HepG2 (cell line): ENCODE results near the gene THOP1. TPM values are rescaled to one million over a fixed set of nuclear protein-coding genes. Genes with fewer than 3 reads are reported as not detected.

ENCODE experiments used
- ATAC-seq: fragments of 200-7000 bp; cut with Tn5 transposase; 3 replicates; pipeline ENCODE4 v1.9.1; 2020; ENCODE audit warnings: mild to moderate bottlenecking, moderate library complexity
- BruUV-seq: library from RNA; stranded (reverse); fragments of 400-500 nt; replicated peaks from 2 replicates; lab custom pipeline; 2021; lab: Mats Ljungman, UMichigan
- CTCF ChIA-PET: fragments of 300-600 bp; formaldehyde crosslinking; extraction: SDS; loops from one replicate; lab custom pipeline; 2021; ENCODE audit warnings: low total read pairs, inconsistent platforms, low intra/inter-chr PET ratio; lab: Yijun Ruan, JAX
- POLR2A ChIA-PET: fragments of 350-600 bp; sonication (Branson Sonifier 250); formaldehyde crosslinking; loops from one replicate; lab custom pipeline; 2020; ENCODE audit warnings: antibody characterized with exemption, inconsistent platforms; lab: Yijun Ruan, JAX
- DNase-seq: peaks from one replicate; pipeline ENCODE4 v3.0.0-alpha.2; 2015; ENCODE audit warnings: low spot score
- FAIRE-seq: peaks from 3 replicates; lab custom pipeline; 2011; peaks lifted over from hg19 to GRCh38; lab: Jason Lieb, UNC
- H2AFZ ChIP-seq: one replicate; pipeline ENCODE4 v1.6.1; 2011; ENCODE audit warnings: low read length, inconsistent platforms
- H3K27ac ChIP-seq: fragments of 300-600 bp; 3 replicates; pipeline ENCODE4 v1.8.0; 2011; ENCODE audit warnings: mixed run types, mild to moderate bottlenecking, mixed read lengths, low read length, inconsistent platforms; ENCODE audit not compliant: insufficient read depth; ENCODE audit errors: extremely low read length
- H3K27me3 ChIP-seq, 2 experiments: fragments of 200-600 bp in 1 of 2; 2 replicates in 1 of 2; 3 replicates in 1 of 2; pipeline versions ENCODE4 v1.6.0 to v1.8.0; 2011; ENCODE audit warnings: low read length in 2 of 2, mild to moderate bottlenecking in 2 of 2, moderate library complexity in 2 of 2, inconsistent platforms in 1 of 2; ENCODE audit not compliant: insufficient read depth in 2 of 2, control insufficient read depth in 1 of 2
- H3K36me3 ChIP-seq, 2 experiments: fragments of 200-600 bp in 1 of 2; replicated peaks in 1 of 2; 2 replicates in 1 of 2; 3 replicates in 1 of 2; pipeline versions ENCODE4 v1.5.1 to v1.8.0; 2011; ENCODE audit warnings: low read length in 2 of 2, inconsistent platforms in 1 of 2; ENCODE audit not compliant: insufficient read depth in 2 of 2, control insufficient read depth in 1 of 2
- H3K4me1 ChIP-seq: 2 replicates; pipeline ENCODE4 v1.5.1; 2012; ENCODE audit warnings: low read length, inconsistent platforms; ENCODE audit not compliant: insufficient read depth
- H3K4me2 ChIP-seq: 2 replicates; pipeline ENCODE4 v1.6.0; 2011; ENCODE audit warnings: low read depth, low read length, inconsistent platforms
- H3K4me3 ChIP-seq, 3 experiments: fragments of 200-600 bp in 1 of 3; sonication (generic), shearing (Covaris generic) in 1 of 3; replicated peaks in 1 of 3; 2 replicates each; pipeline ENCODE4 v1.5.1; 2011 to 2016; ENCODE audit warnings: low read length in 3 of 3, inconsistent platforms in 2 of 3, low read depth in 2 of 3, mild to moderate bottlenecking in 2 of 3, control low read depth in 1 of 3, mixed read lengths in 1 of 3; ENCODE audit not compliant: insufficient read depth in 1 of 3
- H3K79me2 ChIP-seq: one replicate; pipeline ENCODE4 v1.6.1; 2011; ENCODE audit warnings: low read length, inconsistent platforms; ENCODE audit not compliant: insufficient read depth
- H3K9ac ChIP-seq: 2 replicates; pipeline ENCODE4 v1.6.0; 2011; ENCODE audit warnings: mild to moderate bottlenecking, low read depth, low read length, inconsistent platforms; ENCODE audit not compliant: insufficient read depth
- H3K9me3 ChIP-seq: 2 replicates; pipeline ENCODE4 v1.5.1; 2012; ENCODE audit warnings: mild to moderate bottlenecking, low read length
- H4K20me1 ChIP-seq: 2 replicates; pipeline ENCODE4 v1.6.0; 2011; ENCODE audit warnings: inconsistent platforms, mild to moderate bottlenecking, low read length, moderate library complexity; ENCODE audit not compliant: insufficient read depth
- CEBPB ChIP-seq: IDR thresholded peaks from 2 replicates; pipeline ENCODE4 v1.6.1; 2011; ENCODE audit warnings: low read depth, low read length, improper control_type of control experiment, borderline replicate concordance
- ERF ChIP-seq: IDR thresholded peaks from 2 replicates; pipeline ENCODE4 v1.6.1; 2018; ENCODE audit warnings: missing biosample characterization, missing genetic modification reagents
- RARG ChIP-seq: sonication (generic); formaldehyde crosslinking; IDR thresholded peaks from 2 replicates; pipeline ENCODE4 v1.4.0; 2020; ENCODE audit warnings: low read depth, mild to moderate bottlenecking, missing genetic modification reagents
- SETDB1 ChIP-seq: sonication (generic); formaldehyde crosslinking; IDR thresholded peaks from 2 replicates; pipeline ENCODE4 v1.5.1; 2020; ENCODE audit warnings: missing genetic modification reagents, mild to moderate bottlenecking, borderline replicate concordance
- ZBTB25 ChIP-seq: IDR thresholded peaks from 2 replicates; pipeline ENCODE4 v1.6.1; 2018; ENCODE audit warnings: missing genetic modification reagents
- ZBTB38 ChIP-seq: sonication (generic); formaldehyde crosslinking; IDR thresholded peaks from 2 replicates; pipeline ENCODE4 v1.5.1; 2020; ENCODE audit warnings: mild to moderate bottlenecking, missing genetic modification reagents
- ZFP91 ChIP-seq: sonication (generic); formaldehyde crosslinking; IDR thresholded peaks from 2 replicates; pipeline ENCODE4 v1.9.0; 2022; ENCODE audit warnings: missing genetic modification reagents, mild to moderate bottlenecking, borderline replicate concordance
- ZNF143 ChIP-seq: sonication (generic); formaldehyde crosslinking; IDR thresholded peaks from 2 replicates; pipeline ENCODE4 v1.4.0; 2020; ENCODE audit warnings: missing genetic modification reagents
- ZNF230 ChIP-seq: sonication (generic); formaldehyde crosslinking; IDR thresholded peaks from 2 replicates; pipeline ENCODE4 v1.4.0; 2020; ENCODE audit warnings: mild to moderate bottlenecking, missing genetic modification reagents
- ZNF460 ChIP-seq: sonication (generic); formaldehyde crosslinking; IDR thresholded peaks from 2 replicates; pipeline ENCODE4 v1.5.1; 2020; ENCODE audit warnings: missing genetic modification reagents, mild to moderate bottlenecking, borderline replicate concordance
- ZNF607 ChIP-seq: sonication (generic); formaldehyde crosslinking; IDR thresholded peaks from 2 replicates; pipeline ENCODE4 v1.5.1; 2020; ENCODE audit warnings: missing genetic modification reagents, mild to moderate bottlenecking, borderline replicate concordance
- ZNF709 ChIP-seq: sonication (generic); formaldehyde crosslinking; IDR thresholded peaks from 2 replicates; pipeline ENCODE4 v1.5.0; 2020; ENCODE audit warnings: mild to moderate bottlenecking, missing genetic modification reagents
- ZSCAN29 ChIP-seq: sonication (generic); formaldehyde crosslinking; conservative IDR thresholded peaks from 2 replicates; pipeline ENCODE4 v1.4.0; 2020; ENCODE audit warnings: mild to moderate bottlenecking, missing genetic modification reagents
- WGBS: methylation state at CpG from one replicate; pipeline ENCODE4 v1.1.6; 2017; ENCODE audit warnings: low lambda C conversion rate; 5-methylcytosine and 5-hydroxymethylcytosine counted together
- in situ Hi-C: cut with HindIII; loops from 2 replicates; pipeline ENCODE4 v1.10.0; 2017; ENCODE audit warnings: low pct_unique_long_range_greater_than_20kb; ENCODE audit not compliant: extremely low pct_ligation_motif_present
- intact Hi-C: fragments of 100-400 bp; cut with micrococcal nuclease; formaldehyde crosslinking; loops from one replicate; pipeline ENCODE4 v1.10.0; 2022; ENCODE audit not compliant: unreplicated experiment
- polyA plus RNA-seq, 8 experiments: library from polyadenylated mRNA; depleted of rRNA in 3 of 8; stranded (reverse) in 7 of 8; unstranded in 1 of 8; fragments of >200 nt; fragmentation: Illumina TruSeq in 4 of 8; extraction: Trizol in 4 of 8; gene quantifications; 2 replicates each; pipeline versions ENCODE4 v1.2.1 to v1.2.3, GENCODE V29; 2011 to 2016; ENCODE audit warnings: low read depth in 4 of 8, missing spikeins in 1 of 8, mixed read lengths in 1 of 8; ENCODE audit not compliant: insufficient read depth in 1 of 8
- total RNA-seq, 5 experiments: library from RNA; depleted of rRNA; stranded (reverse); fragments of >200 nt; fragmentation: Illumina TruSeq; extraction: Trizol; gene quantifications; 2 replicates each; pipeline ENCODE4 v1.2.3, GENCODE V29; 2016; ENCODE audit warnings: low read depth in 1 of 5
- TF ChIP-seq, protein P1 (sequence below): sonication (generic); formaldehyde crosslinking; IDR thresholded peaks from 2 replicates; pipeline ENCODE4 v1.4.0; 2020; ENCODE audit warnings: missing genetic modification reagents, borderline replicate concordance
- TF ChIP-seq, protein P2 (sequence below): sonication (generic); formaldehyde crosslinking; IDR thresholded peaks from 2 replicates; pipeline ENCODE4 v1.8.1; 2023; ENCODE audit warnings: mild to moderate bottlenecking, missing genetic modification reagents

Gene THOP1
- total and polyA plus RNA-seq, 2 of the 13 experiments (the other 11 are each of a cell fraction or from before 2014, with no cell fraction given): 74.4 to 116 TPM

- H3K27ac ChIP-seq: peak overlapping the region; percentile 21
- FAIRE-seq (no peak), DNase-seq (no peak), ATAC-seq (peak; percentile 68)
- no peak overlapping the region for H2AFZ ChIP-seq
- no peaks in the 10 kb centered on the region for H4K20me1 ChIP-seq
- ChIA-PET POLR2A (interaction anchor here (1.0 to 1.7 kb wide), 6 partner anchors 9 to 47 kb away, joined by 4 to 11 read pairs (median 6); partner anchors contain the start of genes THOP1, ZNF555 and ZNF556), CTCF (interaction anchor here (1.3 to 1.5 kb wide), 2 partner anchors 51 to 52 kb away, joined by 3 to 7 read pairs; no protein-coding TSS in a partner anchor)
- in situ Hi-C loops: no loop called here
- no peaks in the 10 kb centered on the region; the same call in 1 of the 2 replicates for H3K4me1 ChIP-seq
- H3K27me3 ChIP-seq: no peaks in the 10 kb centered on the region
- H3K4me3 ChIP-seq: peak overlapping the region; percentile 60 to 84 (median 81)
- TSS peak; percentile 51 for BruUV-seq
- intact Hi-C loops: loop anchor here (2.0 kb wide), 1 partner anchor 21 kb away; the partner anchor contains the start of gene ZNF555
- peak overlapping the region; percentile 84 for H3K9ac ChIP-seq
- H3K79me2 ChIP-seq: no peaks in the 10 kb centered on the region
- WGBS: 3% methylated on average over 4 of the region's 36 CpGs
- H3K36me3 ChIP-seq: no peaks in the 10 kb centered on the region; a peak in 1 of 5 replicates
- peak overlapping the region; percentile 88 for H3K4me2 ChIP-seq
- no peaks in the 10 kb centered on the region for H3K9me3 ChIP-seq
- TF ChIP-seq ZBTB38: 0 out of 2 replicates have a peak, but pooled peaks have one; percentile 34
- TF ChIP-seq ZNF460 (CRISPR knock-in tag): no peak
- TF ChIP-seq, protein P1, sequence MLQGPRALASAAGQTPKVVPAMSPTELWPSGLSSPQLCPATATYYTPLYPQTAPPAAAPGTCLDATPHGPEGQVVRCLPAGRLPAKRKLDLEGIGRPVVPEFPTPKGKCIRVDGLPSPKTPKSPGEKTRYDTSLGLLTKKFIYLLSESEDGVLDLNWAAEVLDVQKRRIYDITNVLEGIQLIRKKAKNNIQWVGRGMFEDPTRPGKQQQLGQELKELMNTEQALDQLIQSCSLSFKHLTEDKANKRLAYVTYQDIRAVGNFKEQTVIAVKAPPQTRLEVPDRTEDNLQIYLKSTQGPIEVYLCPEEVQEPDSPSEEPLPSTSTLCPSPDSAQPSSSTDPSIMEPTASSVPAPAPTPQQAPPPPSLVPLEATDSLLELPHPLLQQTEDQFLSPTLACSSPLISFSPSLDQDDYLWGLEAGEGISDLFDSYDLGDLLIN: no peak
- TF ChIP-seq CEBPB: no peak
- TF ChIP-seq SETDB1 (CRISPR knock-in tag): no peak
- TF ChIP-seq ZFP91 (CRISPR knock-in tag): peak; percentile 25; the same call in 1 of the 2 replicates
- TF ChIP-seq ZNF230 (CRISPR knock-in tag): no peak
- 0 out of 2 replicates have a peak, but pooled peaks have one; percentile 20 for TF ChIP-seq ZNF709 (CRISPR knock-in tag)
- no peak for TF ChIP-seq ZBTB25
- TF ChIP-seq, protein P2, sequence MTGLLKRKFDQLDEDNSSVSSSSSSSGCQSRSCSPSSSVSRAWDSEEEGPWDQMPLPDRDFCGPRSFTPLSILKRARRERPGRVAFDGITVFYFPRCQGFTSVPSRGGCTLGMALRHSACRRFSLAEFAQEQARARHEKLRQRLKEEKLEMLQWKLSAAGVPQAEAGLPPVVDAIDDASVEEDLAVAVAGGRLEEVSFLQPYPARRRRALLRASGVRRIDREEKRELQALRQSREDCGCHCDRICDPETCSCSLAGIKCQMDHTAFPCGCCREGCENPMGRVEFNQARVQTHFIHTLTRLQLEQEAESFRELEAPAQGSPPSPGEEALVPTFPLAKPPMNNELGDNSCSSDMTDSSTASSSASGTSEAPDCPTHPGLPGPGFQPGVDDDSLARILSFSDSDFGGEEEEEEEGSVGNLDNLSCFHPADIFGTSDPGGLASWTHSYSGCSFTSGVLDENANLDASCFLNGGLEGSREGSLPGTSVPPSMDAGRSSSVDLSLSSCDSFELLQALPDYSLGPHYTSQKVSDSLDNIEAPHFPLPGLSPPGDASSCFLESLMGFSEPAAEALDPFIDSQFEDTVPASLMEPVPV (CRISPR knock-in tag): no peak
- TF ChIP-seq RARG (CRISPR knock-in tag): no peak
- no peak for TF ChIP-seq ZSCAN29 (CRISPR knock-in tag)
- 0 out of 2 replicates have a peak, but pooled peaks have one; percentile 11 for TF ChIP-seq ZNF607 (CRISPR knock-in tag)
- no peak for TF ChIP-seq ERF (CRISPR knock-in tag)
- TF ChIP-seq ZNF143: no peak
Observed at GRCh38 chr19:2820112-2820702, 34.9 kb downstream of the THOP1 start.
